GM12892 (cell line): ENCODE measurements around the gene INSR.

Source experiments
- DNase-seq: peaks from one replicate; pipeline ENCODE4 v3.0.0; 2011; ENCODE audit not compliant: insufficient read length
- FAIRE-seq: peaks from 2 replicates; lab custom pipeline; 2011; peaks lifted over from hg19 to GRCh38; lab: Jason Lieb, UNC
- POLR2A ChIP-seq: IDR thresholded peaks from 2 replicates; pipeline ENCODE4 v1.6.1; 2011; ENCODE audit warnings: low read depth, low read length, control low read depth
- POLR2AphosphoS5 ChIP-seq: IDR thresholded peaks from 2 replicates; pipeline ENCODE4 v1.6.1; 2011; ENCODE audit warnings: low read depth, low read length, control low read depth
- TAF1 ChIP-seq: IDR thresholded peaks from 2 replicates; pipeline ENCODE4 v1.6.1; 2011; ENCODE audit warnings: low read depth, mild to moderate bottlenecking, control low read depth, low read length, borderline replicate concordance

Gene INSR

GRCh38 chr19:7188698-7189629, 105.2 kb downstream of the INSR start:
- no peak for DNase-seq
- TF ChIP-seq POLR2AphosphoS5 (no peak), POLR2A (no peak), TAF1 (no peak)
- FAIRE-seq: no peak

- TF ChIP-seq TAF1 (no peak), POLR2AphosphoS5 (no peak), POLR2A (no peak)
- DNase-seq (no peak), FAIRE-seq (no peak)
Measured at GRCh38 chr19:7187605-7188339, 106.4 kb downstream of the INSR start.

GRCh38 chr19:7182489-7182888, 111.7 kb downstream of the INSR start:
- TF ChIP-seq POLR2AphosphoS5 (no peak), POLR2A (no peak), TAF1 (no peak)
- no peak for DNase-seq
- FAIRE-seq: no peak

DNA sequence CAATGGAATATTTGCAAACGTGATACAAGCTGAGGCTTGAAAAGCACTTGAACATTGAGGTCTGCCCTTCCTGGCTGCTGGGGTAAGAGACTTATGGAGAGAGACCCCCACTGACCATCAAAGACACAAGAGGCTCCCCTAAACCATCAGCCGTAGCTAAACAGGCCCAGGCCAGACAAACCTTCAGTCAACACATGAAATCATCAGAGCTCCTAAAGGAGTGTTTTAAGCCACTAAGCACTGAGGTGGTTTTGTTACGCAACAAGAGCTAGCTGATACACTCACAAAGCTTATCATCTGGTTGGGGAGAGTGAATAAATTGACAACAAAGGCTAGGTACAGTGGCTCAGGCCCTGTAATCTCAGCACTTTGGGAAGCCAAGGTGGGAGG, 114.3 kb downstream of the INSR start:
- TF ChIP-seq POLR2AphosphoS5 (no peak), POLR2A (no peak), TAF1 (no peak)
- FAIRE-seq: peak; percentile 44
- no peak for DNase-seq

GRCh38 chr19:7177926-7178325, 116.3 kb downstream of the INSR start:
- FAIRE-seq: no peak
- no peak for TF ChIP-seq TAF1
- no peak for TF ChIP-seq POLR2AphosphoS5
- TF ChIP-seq POLR2A: no peak
- no peak for DNase-seq

- DNase-seq: no peak
- no peak for FAIRE-seq
- TF ChIP-seq POLR2AphosphoS5 (no peak), TAF1 (no peak), POLR2A (no peak)
Measured at GRCh38 chr19:7176792-7177191, 117.4 kb downstream of the INSR start.

DNA sequence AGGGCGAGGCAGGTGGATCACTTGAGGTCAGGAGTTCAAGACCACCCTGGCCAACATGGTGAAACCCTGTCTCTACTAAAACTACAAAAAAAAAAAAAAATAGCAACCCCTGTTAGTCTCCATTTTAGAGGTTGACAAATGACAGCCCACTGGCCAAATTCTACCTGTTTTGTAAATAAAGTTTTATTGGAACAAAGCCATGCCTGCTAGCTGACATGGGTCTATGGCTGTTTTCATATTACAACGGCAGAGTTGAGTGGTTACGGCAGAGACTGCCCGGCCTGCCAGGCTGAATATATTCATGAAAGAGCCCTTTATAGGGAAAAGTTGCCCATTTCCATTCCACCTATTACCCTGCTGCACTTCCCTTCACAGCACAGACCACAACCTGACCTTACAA, 121.4 kb downstream of the INSR start:
- DNase-seq (no peak), FAIRE-seq (no peak)
- TF ChIP-seq TAF1 (no peak), POLR2A (no peak), POLR2AphosphoS5 (no peak)

- DNase-seq: no peak
- no peak for FAIRE-seq
- TF ChIP-seq TAF1 (no peak), POLR2AphosphoS5 (no peak), POLR2A (no peak)
Measured at GRCh38 chr19:7170983-7171382, 123.2 kb downstream of the INSR start.

- DNase-seq: no peak
- FAIRE-seq: no peak
- TF ChIP-seq POLR2A (no peak), POLR2AphosphoS5 (no peak), TAF1 (no peak)
Measured at GRCh38 chr19:7168941-7169340, 125.3 kb downstream of the INSR start.

DNA sequence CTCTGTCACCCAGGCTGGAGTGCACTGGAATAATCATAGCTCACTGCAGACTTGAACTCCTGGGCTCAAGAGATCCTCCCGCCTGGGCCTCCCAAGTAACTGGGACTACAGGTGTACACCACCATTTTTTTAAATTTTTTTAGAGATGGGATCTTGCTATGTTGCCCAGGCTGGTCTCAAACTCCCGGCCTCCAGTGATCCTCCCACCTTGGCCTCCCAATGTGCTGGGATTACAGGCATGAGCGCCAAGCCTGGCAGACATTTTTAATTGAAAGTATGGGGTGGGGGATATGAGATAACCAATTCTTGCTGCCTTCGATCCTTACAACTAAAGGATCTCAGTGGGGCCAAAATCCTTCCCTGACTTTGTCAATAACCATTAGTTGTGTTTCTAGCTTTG, 132.9 kb downstream of the INSR start:
- DNase-seq (no peak), FAIRE-seq (no peak)
- TF ChIP-seq POLR2A (no peak), TAF1 (no peak), POLR2AphosphoS5 (no peak)

DNA sequence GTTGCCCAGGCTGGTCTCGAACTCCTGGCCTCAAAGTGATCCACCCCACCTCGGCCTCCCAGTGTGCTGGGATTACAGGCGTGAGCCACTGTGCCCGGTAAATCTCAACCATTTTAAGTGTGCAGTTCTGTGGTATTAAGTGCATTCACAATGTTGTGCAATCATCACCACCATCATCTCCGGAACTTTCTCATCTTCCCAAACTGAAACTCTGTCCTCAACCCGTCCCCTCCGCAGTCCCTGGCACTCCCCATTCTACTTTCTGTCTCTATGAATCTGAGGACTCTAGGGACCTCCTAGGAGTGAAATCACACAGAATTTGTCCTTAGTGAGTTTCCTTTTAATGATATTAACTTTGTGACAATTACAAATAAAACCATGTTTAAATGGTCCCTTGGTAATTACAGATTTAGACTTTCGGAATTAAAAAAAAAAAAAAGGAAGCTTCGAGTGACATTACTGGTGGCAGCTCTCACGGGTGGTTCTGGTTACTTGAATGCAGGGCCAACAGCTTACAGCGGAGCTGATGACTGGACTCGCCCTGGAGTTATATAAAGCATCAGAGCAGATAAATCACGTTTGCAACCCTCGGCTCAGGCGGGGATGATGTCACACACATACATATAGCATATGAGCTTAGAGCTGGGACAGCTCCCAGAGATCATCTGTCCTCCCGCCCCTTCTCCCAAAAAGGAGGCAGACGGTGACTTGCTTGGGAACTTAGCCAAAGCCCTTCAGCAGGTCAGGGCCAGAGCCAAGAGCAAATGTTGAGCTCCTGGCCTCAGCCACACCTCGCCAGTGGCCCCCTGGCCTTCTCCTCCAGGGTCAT, 134.9 kb downstream of the INSR start:
- FAIRE-seq: no peak
- TF ChIP-seq POLR2AphosphoS5: no peak
- TF ChIP-seq POLR2A: no peak
- TF ChIP-seq TAF1: no peak

GRCh38 chr19:7153022-7153421, 141.2 kb downstream of the INSR start:
- TF ChIP-seq POLR2A (no peak), POLR2AphosphoS5 (0 out of 2 replicates have a peak, but pooled peaks have one; percentile 27)
- peak; percentile 98 for FAIRE-seq
- DNase-seq: no peak

More for the DNA sequence above, 134.9 kb downstream of the INSR start:
- DNase-seq: no peak
